Measurements from ENCODE around the gene RPL21.
A peak's percentile ranks its signal among the peaks of the same experiment; 100 is the strongest.
"Not testable (repeated sequence)": the region's sequence is repeated elsewhere in the genome, so short reads cannot be mapped to it uniquely, and the experiment has no call there.

The RPL21 gene

DNA sequence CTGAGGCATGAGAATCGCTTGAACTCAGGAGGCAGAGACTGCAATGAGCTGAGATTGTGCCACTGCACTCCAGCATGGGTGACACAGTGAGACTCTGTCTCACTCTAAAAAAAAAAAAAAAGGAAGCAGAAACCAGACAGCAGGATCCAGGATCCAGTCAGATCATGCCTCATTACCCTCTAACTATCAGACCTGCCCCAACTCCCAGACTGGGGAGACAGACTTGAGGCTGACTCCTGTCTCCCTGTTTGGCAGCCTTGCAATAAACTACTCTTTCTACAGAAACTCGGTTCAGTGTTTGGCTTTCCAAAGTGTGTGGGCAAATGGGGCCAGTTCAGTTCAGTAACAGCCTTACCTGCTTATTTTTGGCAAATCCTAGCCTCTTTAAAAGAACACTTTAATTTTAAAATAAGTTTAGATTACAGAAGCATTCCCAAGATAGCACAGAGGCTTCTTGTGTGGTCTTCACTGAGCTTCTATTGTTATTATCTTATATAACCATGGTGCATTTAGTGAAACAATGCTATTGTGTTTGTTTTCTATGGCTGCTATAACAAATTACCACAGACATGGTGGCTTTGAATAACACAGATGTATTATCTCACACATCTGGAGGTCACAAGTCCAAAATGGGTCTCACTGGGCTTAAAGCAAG, 37.8 kb downstream of the RPL21 start:
- DNase-seq (ENCODE audit: low spot score): peak; percentile 84

DNA sequence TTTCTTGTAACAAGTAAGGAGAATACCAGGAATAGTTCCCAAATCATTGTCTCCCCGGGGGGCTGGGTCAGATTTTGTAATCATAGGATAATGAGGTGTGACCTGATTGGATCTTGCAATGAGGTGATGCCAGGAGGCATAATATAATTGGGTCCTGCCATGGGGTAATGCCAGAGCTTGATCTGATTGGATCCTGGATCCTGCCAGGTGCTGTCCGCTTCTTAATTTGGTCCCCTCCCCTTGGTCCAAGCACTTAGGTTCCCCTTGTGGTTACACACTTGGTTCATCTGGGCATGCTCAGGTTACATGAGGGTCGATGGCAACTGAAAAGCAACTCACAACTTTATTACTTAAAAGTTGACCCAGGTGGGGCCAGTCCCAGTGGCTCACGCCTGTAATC, 39.4 kb downstream of the RPL21 start:
- no peak for DNase-seq (ENCODE audit: low spot score)

- not testable (repeated sequence) for DNase-seq (ENCODE audit: low spot score)
Observed at GRCh38 chr13:27291967-27292366, 40.6 kb downstream of the RPL21 start.

DNA sequence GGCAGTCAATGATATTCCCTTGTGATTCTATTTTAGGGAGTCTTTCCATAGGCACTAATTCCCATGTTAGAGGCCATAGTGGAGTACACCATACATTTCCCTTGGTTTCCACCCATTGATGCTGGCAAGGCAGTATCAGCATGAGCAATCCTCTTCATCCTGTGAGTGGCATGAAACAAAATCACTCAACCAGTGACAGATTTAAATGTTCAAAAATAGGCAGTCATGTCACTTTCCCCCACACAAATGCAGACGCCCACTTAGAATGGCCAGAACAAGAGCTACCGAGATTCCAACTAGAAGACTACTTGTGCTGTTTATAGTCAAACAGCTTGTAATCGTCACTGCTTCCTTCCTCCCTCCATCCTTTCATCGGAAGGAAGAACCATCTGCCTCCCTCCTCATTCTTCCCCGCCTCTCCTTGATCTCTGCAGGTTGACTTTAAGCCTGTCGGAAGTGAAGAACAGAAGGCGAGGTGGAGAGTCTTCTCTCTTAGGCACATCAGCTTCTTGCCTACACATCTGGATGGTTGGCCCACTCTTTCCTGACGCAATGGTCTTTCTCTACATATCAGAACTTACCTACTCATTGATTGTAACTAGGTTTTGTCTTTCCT, 41.8 kb downstream of the RPL21 start:
- DNase-seq (ENCODE audit: low spot score): no peak

- DNase-seq (ENCODE audit: low spot score): no peak
Observed at GRCh38 chr13:27293873-27294515, 42.6 kb downstream of the RPL21 start.

- no peak for DNase-seq (ENCODE audit: low spot score)
Observed at GRCh38 chr13:27295096-27295495, 43.7 kb downstream of the RPL21 start.

GRCh38 chr13:27295660-27296059, 44.3 kb downstream of the RPL21 start:
- no peak for DNase-seq (ENCODE audit: low spot score)

DNA sequence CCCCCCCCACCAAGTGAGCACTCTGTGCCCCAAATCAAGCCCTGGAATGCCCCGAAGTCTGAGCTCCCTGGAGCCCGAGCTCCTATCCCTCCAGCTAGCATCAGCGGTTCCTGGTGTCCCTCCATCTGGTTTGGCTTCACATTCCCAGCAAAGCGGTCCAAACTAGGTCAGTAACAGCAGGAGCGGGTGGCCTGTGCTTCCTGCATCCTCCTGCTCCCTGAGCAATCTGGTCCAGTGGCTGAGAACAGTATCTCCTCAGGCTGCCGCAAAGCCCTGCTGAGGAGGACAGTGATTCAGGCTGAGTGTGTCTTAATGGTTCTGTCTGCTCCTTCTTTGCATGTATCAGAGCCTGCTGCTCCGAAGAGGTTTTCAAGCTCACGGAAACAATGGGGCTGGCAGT, 45.1 kb downstream of the RPL21 start:
- DNase-seq (ENCODE audit: low spot score): no peak

DNA sequence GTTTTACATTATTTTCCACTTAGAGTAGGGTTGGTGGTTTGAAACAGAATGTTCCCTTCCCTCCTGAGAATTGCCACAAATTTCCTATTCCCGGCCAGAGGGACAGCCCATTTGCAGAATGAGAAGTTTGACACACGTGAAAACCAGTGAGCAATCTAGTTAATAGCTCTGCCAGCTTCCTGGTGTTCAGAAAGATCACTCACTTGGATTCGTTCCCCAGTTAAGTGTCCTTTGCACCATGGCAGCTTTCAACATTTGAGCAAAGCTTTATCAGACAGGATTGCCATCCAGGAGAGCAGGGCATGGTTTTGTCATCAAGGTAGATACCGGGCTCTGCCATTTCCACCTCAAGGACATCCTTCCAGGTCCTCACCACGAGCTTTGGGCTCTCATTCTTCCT, 47.5 kb downstream of the RPL21 start:
- no peak for DNase-seq (ENCODE audit: low spot score)

- DNase-seq (ENCODE audit: low spot score): not testable (repeated sequence)
Observed at GRCh38 chr13:27300406-27300805, 49.0 kb downstream of the RPL21 start.

DNA sequence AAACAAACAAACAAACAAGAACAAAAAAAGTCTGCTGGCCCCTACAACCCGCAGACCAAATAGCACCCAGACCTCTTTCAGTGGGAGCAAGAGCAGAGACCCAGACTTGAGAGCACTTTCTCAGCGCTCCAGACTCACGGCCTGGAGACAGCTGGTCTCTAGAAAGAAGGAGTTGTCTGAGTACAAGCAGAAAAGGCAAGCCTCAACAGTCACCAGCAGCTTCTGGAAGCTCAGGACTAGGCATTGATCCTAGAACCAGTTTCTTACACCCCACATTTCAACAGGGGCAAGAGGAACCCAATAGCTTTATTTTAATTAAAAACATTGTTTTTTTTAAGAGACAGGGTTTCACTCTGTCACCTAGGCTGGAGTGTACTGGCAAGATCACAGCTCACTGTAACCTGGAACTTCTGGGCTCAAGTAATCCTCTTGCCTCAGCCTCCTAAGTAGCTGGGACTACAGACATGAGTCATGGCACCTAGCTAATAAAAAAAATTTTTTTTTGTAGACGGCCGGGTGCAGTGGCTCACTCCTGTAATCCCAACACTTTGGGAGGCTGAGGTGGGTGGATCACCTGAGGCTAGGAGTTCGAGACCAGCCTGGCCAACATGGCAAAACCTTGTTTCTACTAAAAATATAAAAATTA, 49.7 kb downstream of the RPL21 start:
- no peak for DNase-seq (ENCODE audit: low spot score)

- no peak for DNase-seq (ENCODE audit: low spot score)
Observed at GRCh38 chr13:27302643-27303262, 51.4 kb downstream of the RPL21 start.

DNA sequence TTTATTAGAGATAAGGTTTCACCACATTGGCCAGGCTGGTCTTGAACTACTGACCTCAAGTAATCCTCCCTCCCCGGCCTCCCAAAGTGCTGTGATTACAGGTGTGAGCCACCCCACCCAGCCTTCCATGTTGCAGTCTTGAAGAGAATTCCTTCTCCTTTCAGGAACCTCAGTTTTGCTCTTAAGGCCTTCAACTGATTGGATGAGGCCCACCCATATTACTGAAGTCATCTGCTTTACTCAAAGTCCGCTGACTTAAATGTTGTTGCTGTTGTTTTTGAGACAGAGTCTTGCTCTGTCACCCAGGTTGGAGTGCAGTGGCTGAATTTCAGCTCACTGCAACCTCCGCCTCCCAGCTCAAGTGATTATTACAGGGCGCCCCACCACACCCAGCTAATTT, 52.7 kb downstream of the RPL21 start:
- DNase-seq (ENCODE audit: low spot score): no peak

DNA sequence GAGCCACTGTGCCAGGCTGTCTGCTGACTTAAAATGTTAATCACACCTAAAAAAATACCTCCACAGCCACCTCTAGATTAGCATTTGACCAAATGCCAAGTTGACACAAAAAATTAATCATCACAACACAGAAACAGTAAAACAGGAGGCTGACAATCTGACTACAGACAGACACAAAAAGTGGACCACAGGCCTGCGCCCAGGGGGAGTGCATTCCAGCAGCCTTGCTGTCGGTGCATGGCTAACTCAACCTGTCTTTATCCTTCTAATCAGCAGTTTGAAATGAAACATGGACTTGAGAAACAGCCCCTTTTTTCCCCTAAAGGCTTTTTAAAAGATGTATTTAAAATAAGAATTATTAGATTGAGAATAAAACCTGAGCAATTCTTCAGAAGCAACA, 53.3 kb downstream of the RPL21 start:
- no peak for DNase-seq (ENCODE audit: low spot score)
